Anterior cingulate cortex (tissue), 58 donors: ENCODE measurements around the gene OGDH.

ENCODE experiments used
- DNase-seq, 58 donors: peaks; one replicate each; lab custom pipeline; 2025; lab: John Stamatoyannopoulos, UW

The OGDH gene

GRCh38 chr7:44754802-44755697 is 148.6 kb downstream of the OGDH start:
- no peak for DNase-seq

GRCh38 chr7:44755698-44756627 is 149.5 kb downstream of the OGDH start:
- DNase-seq, result peak in 1 of 58 donors; percentile 11

- no peak for DNase-seq
These were observed 150.5 kb downstream of the OGDH start for GRCh38 chr7:44756904-44757303.

DNA sequence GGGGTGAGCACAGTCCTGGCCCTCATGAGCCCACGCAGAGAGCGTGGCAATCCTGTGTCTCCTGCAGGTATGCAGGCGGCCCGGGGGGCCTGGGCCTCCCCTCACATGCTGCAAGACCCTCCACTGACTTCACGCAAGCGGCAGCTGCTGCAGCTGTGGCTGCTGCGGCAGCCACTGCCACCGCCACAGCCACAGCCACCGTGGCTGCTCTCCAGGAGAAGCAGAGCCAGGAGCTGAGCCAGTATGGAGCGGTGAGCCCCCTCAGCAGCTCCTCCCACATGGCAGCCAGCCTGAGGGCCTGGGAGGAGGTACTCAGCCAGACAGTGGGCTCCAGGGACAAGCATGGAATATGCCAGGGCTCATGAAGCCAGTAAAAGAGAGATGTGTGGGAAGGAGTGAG is 150.9 kb downstream of the OGDH start:
- DNase-seq, result peak in 31 of 58 donors; percentile 16 to 65 (median 37)

GRCh38 chr7:44757739-44758138 is 151.3 kb downstream of the OGDH start:
- DNase-seq, result no peak
